SK-N-SH treated with all-trans-retinoic acid at 6 μM for 48 hours (cell line): ENCODE measurements around the gene PNPLA8.

Source experiments
- ESRRG ChIP-seq: fragments of 250-450 bp; sonication (Bioruptor Pico); IDR thresholded peaks from 2 replicates; pipeline ENCODE4 v1.6.1; 2021; ENCODE audit warnings: mild to moderate bottlenecking
- ISL1 ChIP-seq: fragments of 250-450 bp; sonication (Bioruptor Pico); IDR thresholded peaks from 2 replicates; pipeline ENCODE4 v2.1.2; 2022; ENCODE audit warnings: mild to moderate bottlenecking, moderate library complexity
- PATZ1 ChIP-seq: fragments of 250-450 bp; sonication (Bioruptor Pico); IDR thresholded peaks from 2 replicates; pipeline ENCODE4 v1.8.0; 2020; ENCODE audit warnings: mild to moderate bottlenecking, moderate library complexity, borderline replicate concordance
- RARB ChIP-seq: fragments of 250-450 bp; sonication (Bioruptor Pico); IDR thresholded peaks from 2 replicates; pipeline ENCODE4 v1.8.0; 2021; ENCODE audit warnings: mild to moderate bottlenecking, moderate library complexity
- ZC3H10 ChIP-seq: fragments of 250-450 bp; sonication (Bioruptor Pico); IDR thresholded peaks from 2 replicates; pipeline ENCODE4 v1.5.1; 2021; ENCODE audit warnings: mild to moderate bottlenecking, moderate library complexity
- ZFP30 ChIP-seq: fragments of 450-650 bp; formaldehyde crosslinking; IDR thresholded peaks from 2 replicates; pipeline ENCODE4 v1.5.0; 2022; ENCODE audit warnings: mild to moderate bottlenecking, moderate library complexity
- ZNF70 ChIP-seq: fragments of 450-650 bp; formaldehyde crosslinking; IDR thresholded peaks from 2 replicates; pipeline ENCODE4 v1.5.0; 2020; ENCODE audit warnings: mild to moderate bottlenecking, moderate library complexity
- ZNF8 ChIP-seq: fragments of 450-650 bp; formaldehyde crosslinking; IDR thresholded peaks from 2 replicates; pipeline ENCODE4 v1.5.0; 2020; ENCODE audit warnings: mild to moderate bottlenecking, moderate library complexity

- TF ChIP-seq ZFP30 (CRISPR knock-in tag) (no peak), ZC3H10 (no peak), PATZ1 (no peak), ZNF8 (CRISPR knock-in tag) (no peak), ZNF70 (no peak), ISL1 (CRISPR knock-in tag) (no peak), RARB (CRISPR knock-in tag) (no peak), ESRRG (CRISPR knock-in tag) (no peak)
Measured at GRCh38 chr7:108515013-108515412, 10.9 kb downstream of the PNPLA8 start.
